Muscle of back (tissue), 11 donors: Measurements from ENCODE around the gene ZNF12. TPM values are rescaled to one million over a fixed set of nuclear protein-coding genes. Genes with fewer than 3 reads are reported as not detected.
"Not testable (repeated sequence)": the region's sequence is repeated elsewhere in the genome, so short reads cannot be mapped to it uniquely, and the experiment has no call there.

Experiments
- DNase-seq, 3 donors: peaks; one replicate each; pipeline versions ENCODE4 v3.0.0 to v3.0.0-alpha.2; 2013
- polyA plus RNA-seq, 10 donors: library from polyadenylated mRNA; unstranded; fragments of 120-200 nt; gene quantifications; one replicate each; pipeline ENCODE4 v1.2.1, GENCODE V29; 2013; ENCODE audit not compliant: insufficient read length in 10 of 10

The ZNF12 gene
- polyA plus RNA-seq, 10 donors = 17.8 to 26.8 (median 22.6) TPM

DNA sequence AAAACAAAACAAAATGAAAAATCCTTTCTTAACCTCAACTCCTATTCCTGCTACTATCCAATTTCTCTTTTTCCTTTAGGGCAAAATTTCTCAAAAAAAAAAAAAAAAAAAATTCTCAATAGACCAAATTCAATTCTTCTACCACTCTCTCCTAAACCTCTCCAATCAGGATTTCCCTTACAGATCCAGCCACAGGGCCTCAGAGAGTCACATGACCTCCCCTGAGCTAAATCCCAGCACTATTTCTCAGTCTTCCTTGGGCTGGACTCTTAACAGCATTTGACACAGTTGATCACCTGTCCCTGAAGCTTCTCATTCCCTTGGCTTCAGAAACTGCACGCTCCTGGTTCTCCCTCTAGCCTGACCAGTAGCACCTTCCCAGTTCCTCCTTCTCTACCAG lies 4.9 kb downstream of the ZNF12 start:
- no peak for DNase-seq

- DNase-seq = no peak
Measured at GRCh38 chr7:6700793-6701192, 6.0 kb downstream of the ZNF12 start.

DNA sequence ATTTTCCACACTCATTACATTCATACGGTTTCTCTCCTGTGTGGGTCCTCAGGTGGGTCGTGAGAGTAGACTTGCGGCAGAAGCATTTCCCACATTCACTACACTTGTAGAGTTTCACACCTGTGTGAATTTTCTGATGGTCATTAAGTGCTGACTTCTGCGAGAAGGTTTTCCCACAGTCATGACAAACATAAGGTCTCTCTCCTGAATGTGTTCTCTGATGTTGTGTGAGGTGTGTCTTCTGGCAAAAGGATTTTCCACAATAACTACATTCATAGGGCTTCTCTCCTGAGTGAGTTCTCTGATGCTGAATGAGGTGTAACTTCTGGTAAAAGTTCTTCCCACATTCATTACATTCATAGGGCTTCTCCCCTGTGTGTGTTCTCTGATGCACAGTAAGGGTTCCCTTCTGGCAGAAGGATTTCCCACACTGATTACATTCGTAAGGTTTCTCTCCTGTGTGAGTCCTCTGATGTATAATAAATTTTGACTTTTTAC lies 15.1 kb downstream of the ZNF12 start:
- DNase-seq = no peak

- DNase-seq = no peak
Measured at GRCh38 chr7:6691103-6691502, 15.6 kb downstream of the ZNF12 start.

GRCh38 chr7:6680146-6680545 lies 26.6 kb downstream of the ZNF12 start:
- no peak for DNase-seq

DNA sequence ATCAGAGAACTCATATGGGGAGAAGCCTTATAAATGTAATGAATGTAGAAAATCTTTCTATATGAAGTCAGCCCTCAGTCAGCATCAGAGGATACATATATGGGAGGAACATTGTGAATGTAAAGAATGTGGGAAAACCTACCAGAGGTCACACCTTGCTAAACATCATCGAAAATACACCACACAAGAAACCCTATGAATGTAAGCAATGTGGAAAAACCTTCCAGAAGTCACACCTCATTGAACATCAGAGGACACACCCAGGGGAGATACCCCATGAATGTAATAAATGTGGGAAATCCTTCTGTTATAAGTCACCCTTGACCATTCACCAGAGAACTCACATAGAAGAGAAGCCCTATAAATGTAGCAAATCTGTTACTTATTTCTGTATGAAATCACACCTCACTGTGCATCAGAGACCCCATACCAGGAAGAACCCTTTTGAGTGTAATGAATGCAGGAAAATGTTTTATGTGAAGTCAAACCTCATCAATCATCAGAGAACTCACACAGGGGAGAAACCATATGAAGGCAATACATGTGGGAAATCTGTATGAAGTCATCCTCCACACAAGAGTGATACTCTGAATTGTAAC lies 30.8 kb downstream of the ZNF12 start:
- DNase-seq = no peak

DNA sequence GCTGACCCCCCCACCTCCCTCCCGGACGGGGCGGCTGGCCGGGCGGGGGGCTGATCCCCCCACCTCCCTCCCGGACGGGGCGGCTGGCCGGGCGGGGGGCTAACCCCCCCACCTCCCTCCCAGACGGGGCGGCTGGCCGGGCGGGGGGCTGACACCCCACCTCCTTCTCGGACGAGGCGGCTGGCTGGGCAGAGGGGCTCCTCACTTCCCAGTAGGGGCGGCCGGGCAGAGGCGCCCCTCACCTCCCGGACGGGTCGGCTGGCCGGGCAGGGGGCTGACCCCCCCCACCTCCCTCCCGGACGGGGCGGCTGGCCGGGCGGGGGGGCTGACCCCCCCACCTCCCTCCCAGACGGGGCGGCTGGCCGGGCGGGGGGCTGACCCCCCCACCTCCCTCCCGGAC lies 35.9 kb downstream of the ZNF12 start:
- DNase-seq = not testable (repeated sequence)

GRCh38 chr7:6658618-6659345 lies 48.0 kb downstream of the ZNF12 start:
- no peak for DNase-seq

DNA sequence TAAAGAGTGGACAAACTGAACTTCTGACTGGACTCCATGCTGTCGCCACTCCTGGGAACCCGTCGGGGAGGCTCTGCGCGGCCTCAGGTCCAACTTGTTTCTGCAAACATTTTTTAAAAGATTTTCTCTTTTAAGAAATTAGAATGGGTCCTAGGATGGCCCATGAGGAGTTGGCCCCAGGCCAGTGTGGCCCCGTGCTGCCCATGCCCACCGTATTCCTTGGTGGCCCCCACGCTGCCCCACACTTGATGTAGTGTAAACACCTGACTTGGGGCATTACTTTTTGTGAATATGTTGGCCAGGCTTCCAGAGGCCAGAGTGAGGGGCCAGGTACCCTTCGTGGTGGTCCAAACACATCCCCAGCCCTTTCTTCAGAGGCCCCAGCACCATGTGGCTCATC lies 50.3 kb downstream of the ZNF12 start:
- no peak for DNase-seq

DNA sequence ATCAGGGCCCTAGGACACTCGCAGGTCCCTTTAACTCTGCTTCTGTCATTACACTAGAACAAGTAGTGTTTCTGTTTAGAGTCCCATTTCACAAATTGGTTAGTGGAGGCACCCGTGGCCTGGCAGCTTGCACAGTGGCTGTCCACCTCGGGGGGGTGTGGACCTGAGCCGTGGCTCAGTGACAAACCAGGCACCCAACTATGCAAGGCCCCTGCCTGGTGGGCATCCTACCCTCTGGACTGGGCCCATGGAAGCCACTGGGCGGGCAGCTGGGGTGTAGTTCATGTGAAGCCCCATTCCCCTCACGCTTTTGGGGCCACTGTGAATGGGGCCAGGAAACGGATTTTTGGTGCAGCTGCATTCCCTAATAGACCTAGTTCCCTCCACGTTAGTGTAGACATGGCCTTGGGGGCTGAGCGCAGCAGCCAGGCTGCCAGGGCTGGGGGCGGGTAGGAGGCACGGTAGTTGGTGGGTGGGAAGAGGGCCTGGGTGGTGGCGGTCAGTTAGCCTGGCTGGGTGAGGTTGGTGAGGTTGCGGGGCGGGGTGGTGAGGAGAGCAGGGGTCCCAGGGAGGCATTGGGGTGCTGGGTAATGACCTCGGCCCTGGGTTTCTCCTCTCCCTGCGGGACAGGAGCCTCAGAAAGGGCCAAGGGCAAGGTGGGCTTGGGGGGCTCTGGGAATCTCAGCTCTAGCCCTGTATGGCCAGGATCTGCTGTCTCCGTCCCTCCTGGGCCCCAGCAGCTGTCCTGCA lies 50.9 kb downstream of the ZNF12 start:
- DNase-seq = no peak

DNA sequence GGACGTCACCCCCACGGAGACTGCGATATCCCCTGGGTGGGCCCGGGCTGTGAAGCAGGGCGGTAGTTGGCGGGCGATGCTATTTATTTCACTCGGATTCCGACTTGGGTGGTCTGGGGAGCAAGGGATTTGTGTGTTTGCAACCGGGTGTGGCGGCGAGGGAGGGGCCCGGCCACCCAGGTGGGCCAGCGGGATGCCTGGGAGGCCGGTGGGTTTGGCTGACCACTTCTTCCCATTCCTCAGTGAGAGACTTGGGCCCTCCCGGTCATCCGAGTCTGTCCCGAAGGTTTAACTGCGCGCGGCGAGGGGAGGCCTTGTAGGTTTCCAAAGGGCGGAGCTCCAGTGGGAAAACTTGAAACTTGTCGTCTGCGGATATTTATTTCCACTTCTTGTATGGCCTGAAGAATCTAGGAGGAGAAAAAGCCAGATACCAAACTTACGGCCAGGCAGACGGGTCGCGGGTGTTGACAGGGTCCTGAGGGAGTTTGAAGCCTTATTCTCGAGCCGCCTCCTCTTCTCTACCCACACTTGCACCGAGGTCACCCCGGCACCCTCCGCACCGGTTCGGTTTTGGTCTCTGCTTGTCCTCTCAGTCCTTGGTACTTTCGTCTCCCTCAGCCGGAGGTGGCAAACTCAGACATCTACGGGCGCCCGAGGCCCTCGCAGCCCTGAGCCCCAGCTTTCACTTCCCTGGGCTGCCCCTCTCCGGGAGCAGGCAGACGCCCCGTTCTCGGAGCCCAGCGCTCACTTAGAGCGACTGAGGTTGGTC lies 51.7 kb downstream of the ZNF12 start:
- DNase-seq = no peak

DNA sequence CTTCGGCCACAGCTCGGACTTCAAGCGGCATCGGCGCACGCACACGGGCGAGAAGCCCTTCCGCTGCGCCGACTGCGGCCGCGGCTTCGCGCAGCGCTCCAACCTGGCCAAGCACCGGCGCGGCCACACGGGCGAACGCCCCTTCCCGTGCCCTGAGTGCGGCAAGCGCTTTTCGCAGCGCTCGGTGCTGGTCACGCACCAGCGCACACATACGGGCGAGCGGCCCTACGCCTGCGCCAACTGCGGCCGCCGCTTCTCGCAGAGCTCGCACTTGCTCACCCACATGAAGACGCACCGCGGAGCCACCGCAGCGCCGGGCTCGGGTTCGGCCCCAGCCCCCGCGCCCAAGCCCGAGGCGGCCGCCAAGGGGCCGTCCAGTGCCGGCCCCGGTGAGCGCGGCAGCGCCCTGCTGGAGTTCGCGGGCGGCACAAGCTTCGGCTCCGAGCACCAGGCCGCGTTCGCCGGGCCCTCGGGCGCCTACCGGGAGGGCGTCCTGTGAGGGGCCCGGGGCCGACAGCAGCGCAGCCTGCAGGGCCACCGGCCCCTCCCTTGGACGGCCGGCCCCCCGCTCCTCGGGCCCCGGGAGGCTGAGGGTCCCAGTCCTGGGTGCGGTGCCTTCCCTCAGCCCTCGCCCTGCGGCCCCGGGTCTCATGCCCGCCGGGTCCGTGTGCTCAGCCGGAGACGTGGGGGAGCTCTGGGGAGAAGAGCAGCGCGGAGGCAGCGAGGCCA lies 52.5 kb downstream of the ZNF12 start:
- no peak for DNase-seq

- DNase-seq = no peak
Measured at GRCh38 chr7:6653071-6654003, 53.4 kb downstream of the ZNF12 start.

DNA sequence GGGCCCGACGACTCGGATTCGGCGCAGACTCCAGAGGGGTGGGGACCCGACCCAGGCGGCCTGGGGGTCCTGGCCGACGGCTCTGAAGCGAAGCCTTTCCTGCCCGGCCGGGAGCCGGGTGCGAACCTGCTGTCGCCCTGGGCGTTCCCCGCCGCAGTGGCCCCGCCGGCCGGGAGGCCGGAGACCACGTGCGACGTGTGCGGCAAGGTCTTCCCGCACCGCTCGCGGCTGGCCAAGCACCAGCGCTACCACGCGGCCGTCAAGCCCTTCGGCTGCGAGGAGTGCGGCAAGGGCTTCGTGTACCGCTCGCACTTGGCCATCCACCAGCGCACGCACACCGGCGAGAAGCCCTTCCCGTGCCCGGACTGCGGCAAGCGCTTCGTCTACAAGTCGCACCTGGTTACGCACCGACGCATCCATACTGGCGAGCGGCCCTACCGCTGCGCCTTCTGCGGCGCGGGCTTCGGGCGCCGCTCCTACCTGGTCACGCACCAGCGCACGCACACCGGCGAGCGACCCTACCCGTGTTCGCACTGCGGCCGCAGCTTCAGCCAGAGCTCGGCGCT lies 54.2 kb downstream of the ZNF12 start:
- no peak for DNase-seq

GRCh38 chr7:6651851-6652445 lies 54.8 kb downstream of the ZNF12 start:
- no peak for DNase-seq

- no peak for DNase-seq
Measured at GRCh38 chr7:6650521-6651011, 56.2 kb downstream of the ZNF12 start.

DNA sequence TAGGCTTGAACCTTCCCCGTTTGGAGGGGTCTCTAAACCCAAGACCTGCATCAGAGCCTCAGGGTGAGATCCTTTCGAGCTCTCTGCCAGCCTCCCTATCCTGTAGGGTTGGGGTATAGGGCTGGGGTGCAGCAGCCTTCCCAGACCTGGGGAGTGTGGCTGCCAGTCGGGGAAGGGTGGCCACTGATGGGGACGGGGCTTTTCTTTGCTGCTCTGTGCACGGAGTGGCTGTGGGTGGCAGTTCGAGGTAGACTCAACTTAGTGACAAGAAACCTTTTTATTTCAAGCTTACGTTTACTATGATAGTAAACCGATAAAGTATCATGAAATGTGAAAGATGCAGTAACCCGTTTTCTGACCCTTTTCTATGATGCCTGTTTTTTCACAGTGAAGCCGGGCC lies 56.7 kb downstream of the ZNF12 start:
- DNase-seq = no peak

- DNase-seq = no peak
Measured at GRCh38 chr7:6649241-6649961, 57.3 kb downstream of the ZNF12 start.

DNA sequence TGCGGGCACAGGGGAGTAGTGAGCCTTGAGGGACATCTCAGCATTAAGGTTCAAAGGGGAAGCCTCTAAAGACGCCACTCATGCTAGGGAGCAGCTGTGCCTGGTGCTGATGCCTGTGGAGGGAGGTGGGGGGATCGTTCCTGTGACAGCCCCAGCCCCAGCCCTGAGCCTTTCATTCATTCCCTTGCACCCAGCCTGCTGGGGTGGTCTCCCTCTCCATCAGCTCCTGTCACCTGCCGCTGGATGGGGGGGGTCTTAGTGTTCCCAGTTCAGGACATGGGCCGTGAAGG lies 58.0 kb downstream of the ZNF12 start:
- no peak for DNase-seq
